ENCODE measurements around the gene GUCY1B1.

Gene GUCY1B1

DNA sequence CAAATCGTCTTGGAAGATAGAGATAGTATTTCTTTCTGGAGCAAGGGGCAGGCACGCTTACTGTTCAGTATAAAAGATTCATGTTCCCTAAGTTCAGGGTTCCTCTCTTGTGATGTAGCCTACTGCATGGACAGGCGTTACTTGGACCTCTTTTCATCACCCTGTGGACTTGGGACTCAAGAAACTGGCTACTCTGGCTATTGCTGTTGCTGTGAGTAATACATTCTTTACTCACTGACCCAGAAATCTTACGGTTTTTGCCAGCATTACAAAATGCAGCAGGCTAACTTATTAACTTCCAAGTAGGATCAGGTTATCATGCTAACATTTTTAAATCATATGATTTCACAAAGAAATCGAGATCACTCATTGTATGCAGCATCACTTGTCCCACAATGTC lies 12.8 kb upstream of the GUCY1B1 start:
- TF ChIP-seq, protein P1, sequence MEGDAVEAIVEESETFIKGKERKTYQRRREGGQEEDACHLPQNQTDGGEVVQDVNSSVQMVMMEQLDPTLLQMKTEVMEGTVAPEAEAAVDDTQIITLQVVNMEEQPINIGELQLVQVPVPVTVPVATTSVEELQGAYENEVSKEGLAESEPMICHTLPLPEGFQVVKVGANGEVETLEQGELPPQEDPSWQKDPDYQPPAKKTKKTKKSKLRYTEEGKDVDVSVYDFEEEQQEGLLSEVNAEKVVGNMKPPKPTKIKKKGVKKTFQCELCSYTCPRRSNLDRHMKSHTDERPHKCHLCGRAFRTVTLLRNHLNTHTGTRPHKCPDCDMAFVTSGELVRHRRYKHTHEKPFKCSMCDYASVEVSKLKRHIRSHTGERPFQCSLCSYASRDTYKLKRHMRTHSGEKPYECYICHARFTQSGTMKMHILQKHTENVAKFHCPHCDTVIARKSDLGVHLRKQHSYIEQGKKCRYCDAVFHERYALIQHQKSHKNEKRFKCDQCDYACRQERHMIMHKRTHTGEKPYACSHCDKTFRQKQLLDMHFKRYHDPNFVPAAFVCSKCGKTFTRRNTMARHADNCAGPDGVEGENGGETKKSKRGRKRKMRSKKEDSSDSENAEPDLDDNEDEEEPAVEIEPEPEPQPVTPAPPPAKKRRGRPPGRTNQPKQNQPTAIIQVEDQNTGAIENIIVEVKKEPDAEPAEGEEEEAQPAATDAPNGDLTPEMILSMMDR (IDR thresholded peaks at IDR 0.05; ENCODE audit: low read depth, low read length): no peak
- H3K4me3 ChIP-seq (ENCODE audit: low read depth, low read length): no peak overlapping the region

DNA sequence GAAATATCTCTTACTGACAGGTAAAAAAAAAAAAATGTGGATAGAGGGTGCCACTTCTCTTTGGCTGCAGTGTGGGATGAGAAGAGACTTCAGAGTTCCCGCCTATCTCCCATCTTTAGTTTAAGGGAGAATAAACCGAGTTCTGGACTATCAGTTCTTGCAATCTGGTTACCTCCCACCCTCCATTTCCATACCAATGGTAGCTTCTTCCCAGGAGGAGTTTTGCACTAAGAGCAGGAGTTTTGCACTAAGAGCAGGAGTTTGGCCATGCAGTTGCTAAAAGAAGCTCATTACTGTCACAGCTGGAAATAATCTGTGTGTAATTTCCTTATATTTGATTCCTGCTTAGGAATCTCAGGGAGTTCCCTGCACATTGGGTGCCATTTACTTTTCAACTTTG lies 10.8 kb upstream of the GUCY1B1 start:
- no peak overlapping the region for H3K4me3 ChIP-seq (ENCODE audit: low read depth, low read length)
- TF ChIP-seq, protein P1 (IDR thresholded peaks at IDR 0.05; ENCODE audit: low read depth, low read length): no peak

DNA sequence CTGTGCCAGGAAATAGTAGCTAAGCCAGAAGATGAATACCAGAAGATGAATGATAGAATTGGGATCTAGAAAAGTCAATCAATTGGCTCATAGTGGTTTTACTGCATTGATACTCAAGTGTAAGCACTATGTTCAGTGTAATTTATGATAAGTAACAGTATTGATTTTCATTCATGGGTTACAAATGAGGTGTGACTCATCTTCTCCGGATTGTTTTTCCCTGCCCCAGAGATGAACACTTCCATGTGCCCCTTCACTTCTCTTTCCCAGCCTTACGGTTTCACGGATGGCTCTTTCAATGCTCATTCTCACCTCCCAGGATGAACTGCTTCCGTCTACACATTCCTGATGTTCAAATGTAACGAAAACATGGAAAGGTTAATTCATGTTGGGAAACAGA lies 9.8 kb upstream of the GUCY1B1 start:
- TF ChIP-seq, protein P1 (IDR thresholded peaks at IDR 0.05; ENCODE audit: low read depth, low read length): no peak
- H3K4me3 ChIP-seq (ENCODE audit: low read depth, low read length): no peak overlapping the region

DNA sequence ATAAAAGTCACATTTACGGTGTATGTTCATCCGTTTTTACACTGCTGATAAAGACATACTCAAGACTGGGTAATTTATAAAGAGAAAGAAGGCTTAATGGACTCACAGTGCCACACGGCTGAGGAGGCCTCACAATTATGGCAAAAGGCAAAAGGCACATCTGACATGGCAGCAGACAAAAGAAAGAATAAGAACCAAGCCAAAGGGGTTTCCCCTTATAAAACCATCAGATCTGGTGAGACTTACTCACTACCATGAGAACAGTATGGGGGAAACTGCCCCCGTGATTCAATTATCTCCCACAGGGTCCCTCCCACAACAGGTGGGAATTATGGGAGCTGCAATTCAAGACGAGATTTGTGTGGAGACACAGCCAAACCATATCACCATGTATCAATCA lies 7.3 kb upstream of the GUCY1B1 start:
- H3K4me3 ChIP-seq (ENCODE audit: low read depth, low read length): no peak overlapping the region
- TF ChIP-seq, protein P1 (IDR thresholded peaks at IDR 0.05; ENCODE audit: low read depth, low read length): no peak

DNA sequence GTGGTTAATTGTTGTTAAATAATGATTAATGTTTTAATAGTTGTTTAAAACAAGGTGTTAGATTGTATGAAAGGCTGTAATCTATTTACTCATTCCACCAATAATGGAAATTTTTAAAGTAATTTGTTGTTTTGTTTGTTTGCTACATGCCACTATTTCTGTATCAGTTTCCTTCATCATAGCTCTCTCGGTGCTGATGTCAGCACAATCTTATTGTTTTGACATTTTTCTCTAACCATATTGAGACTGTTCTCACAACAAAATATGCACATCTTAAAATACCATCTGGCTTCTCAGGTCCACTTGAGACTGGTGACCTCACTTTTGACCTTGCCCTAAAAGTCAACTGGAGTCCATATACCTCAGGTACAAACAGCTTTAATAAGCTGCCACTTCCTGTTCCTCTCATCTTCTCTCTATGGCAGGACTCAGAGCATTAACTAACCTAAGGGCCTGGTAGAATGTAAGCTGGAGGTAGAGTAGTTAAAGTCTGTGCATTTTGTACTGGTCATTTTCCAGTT lies 1.0 kb upstream of the GUCY1B1 start:
- H3K4me3 ChIP-seq (ENCODE audit: low read depth, low read length): no peak overlapping the region
- TF ChIP-seq, protein P1 (IDR thresholded peaks at IDR 0.05; ENCODE audit: low read depth, low read length): no peak

DNA sequence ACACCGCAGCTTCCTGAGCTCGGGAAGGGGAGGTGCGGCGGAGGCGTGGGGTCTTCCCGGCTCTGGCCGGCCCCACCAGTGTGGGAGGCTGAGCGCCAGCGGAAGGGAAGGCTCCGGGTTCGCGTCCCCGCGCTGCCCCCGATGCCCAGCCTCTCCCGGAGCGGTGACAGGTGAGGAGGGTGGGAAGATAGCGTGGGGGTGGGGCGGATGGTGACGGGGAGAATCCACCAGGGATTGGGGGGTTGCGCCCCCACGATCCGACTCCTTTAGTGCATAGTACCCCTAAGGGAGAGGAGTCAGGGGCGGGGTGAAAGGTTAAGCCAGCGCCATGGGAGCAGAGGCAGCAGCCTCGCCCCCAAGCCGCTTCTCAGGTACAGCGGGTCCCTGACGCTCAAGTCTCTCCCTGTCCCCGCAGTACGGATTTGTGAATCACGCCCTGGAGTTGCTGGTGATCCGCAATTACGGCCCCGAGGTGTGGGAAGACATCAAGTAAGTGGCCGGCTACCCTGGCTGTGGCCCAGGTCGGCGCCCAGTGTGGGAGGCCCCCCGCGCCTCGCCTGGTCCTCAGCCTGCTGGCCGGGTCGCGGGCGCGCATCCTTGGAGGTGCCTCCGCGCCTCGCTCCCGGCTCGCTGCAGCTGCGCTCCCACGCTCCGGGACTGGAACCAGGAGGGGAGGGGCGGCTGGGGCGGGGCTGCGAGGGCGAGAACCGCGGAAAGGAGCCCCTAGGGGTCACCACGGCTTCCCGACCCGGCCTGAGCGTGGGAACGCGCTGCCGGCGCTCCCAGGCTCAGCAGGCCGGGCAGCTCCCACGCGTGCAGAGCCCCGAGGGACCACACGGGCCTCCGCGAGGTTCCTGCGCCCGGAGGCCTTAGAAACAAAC lies 791 bp downstream of the GUCY1B1 start:
- peak overlapping the region; percentile 20; the same call in 1 of the 2 replicates for H3K4me3 ChIP-seq (ENCODE audit: low read depth, low read length)
- TF ChIP-seq, protein P1 (IDR thresholded peaks at IDR 0.05; ENCODE audit: low read depth, low read length): no peak

DNA sequence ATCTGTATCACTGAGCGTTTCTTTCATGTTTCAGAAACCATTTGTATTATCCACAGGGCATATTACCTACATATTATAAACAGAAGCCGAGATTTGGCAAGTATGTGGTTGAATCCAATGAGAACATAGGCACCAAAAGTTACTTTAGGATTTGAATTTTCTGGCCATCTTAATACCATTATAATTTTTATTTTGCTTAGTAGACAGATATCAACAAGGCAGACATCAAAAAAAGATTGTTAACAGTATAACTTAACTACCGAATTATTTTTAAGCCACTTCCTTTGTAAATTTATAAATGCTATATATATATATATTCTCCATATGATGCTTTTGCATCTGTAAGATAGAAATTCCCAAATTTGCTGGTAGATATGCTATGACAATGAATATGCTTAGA lies 2.2 kb downstream of the GUCY1B1 start:
- no peak overlapping the region for H3K4me3 ChIP-seq (ENCODE audit: low read depth, low read length)
- TF ChIP-seq, protein P1 (IDR thresholded peaks at IDR 0.05; ENCODE audit: low read depth, low read length): no peak
